SK-N-SH treated with all-trans-retinoic acid at 6 μM for 48 hours (cell line): ENCODE results near the gene SUPT3H.

ENCODE experiments used
- ATAC-seq: fragments of 200-7000 bp; cut with Tn5 transposase; 3 replicates; pipeline ENCODE4 v1.9.1; 2020; ENCODE audit warnings: mild to moderate bottlenecking, moderate library complexity
- ARNTL ChIP-seq: fragments of 450-650 bp; formaldehyde crosslinking; IDR thresholded peaks from 2 replicates; pipeline ENCODE4 v1.5.0; 2020; ENCODE audit warnings: low read depth, mild to moderate bottlenecking, moderate library complexity, borderline replicate concordance
- CREB5 ChIP-seq: fragments of 250-450 bp; sonication (Bioruptor Pico); IDR thresholded peaks from 2 replicates; pipeline ENCODE4 v1.5.1; 2020; ENCODE audit warnings: low read depth, mild to moderate bottlenecking, moderate library complexity
- CSDC2 ChIP-seq: fragments of 250-450 bp; sonication (Bioruptor Pico); IDR thresholded peaks from 2 replicates; pipeline ENCODE4 v1.5.0; 2020; ENCODE audit warnings: mild to moderate bottlenecking, moderate library complexity
- GLIS3 ChIP-seq: fragments of 250-450 bp; sonication (Bioruptor Pico); IDR thresholded peaks from 2 replicates; pipeline ENCODE4 v1.5.0; 2020; ENCODE audit warnings: mild to moderate bottlenecking, moderate library complexity
- ISL1 ChIP-seq: fragments of 250-450 bp; sonication (Bioruptor Pico); IDR thresholded peaks from 2 replicates; pipeline ENCODE4 v2.1.2; 2022; ENCODE audit warnings: mild to moderate bottlenecking, moderate library complexity
- OSR1 ChIP-seq: fragments of 250-450 bp; sonication (Bioruptor Pico); IDR thresholded peaks from 2 replicates; pipeline ENCODE4 v1.8.0; 2022; ENCODE audit warnings: moderate library complexity, mild to moderate bottlenecking, inconsistent platforms
- PATZ1 ChIP-seq: fragments of 250-450 bp; sonication (Bioruptor Pico); IDR thresholded peaks from 2 replicates; pipeline ENCODE4 v1.8.0; 2020; ENCODE audit warnings: mild to moderate bottlenecking, moderate library complexity, borderline replicate concordance
- PPARA ChIP-seq: fragments of 250-450 bp; sonication (Bioruptor Pico); IDR thresholded peaks from 2 replicates; pipeline ENCODE4 v1.5.0; 2020; ENCODE audit warnings: mild to moderate bottlenecking, borderline replicate concordance
- RARB ChIP-seq: fragments of 250-450 bp; sonication (Bioruptor Pico); IDR thresholded peaks from 2 replicates; pipeline ENCODE4 v1.8.0; 2021; ENCODE audit warnings: mild to moderate bottlenecking, moderate library complexity
- SNAI2 ChIP-seq: fragments of 250-450 bp; sonication (Bioruptor Pico); IDR thresholded peaks from 2 replicates; pipeline ENCODE4 v1.5.0; 2020; ENCODE audit warnings: mild to moderate bottlenecking, moderate library complexity
- TCF4 ChIP-seq: fragments of 250-450 bp; sonication (Bioruptor Pico); IDR thresholded peaks from 2 replicates; pipeline ENCODE4 v1.8.0; 2021; ENCODE audit warnings: mild to moderate bottlenecking, moderate library complexity, borderline replicate concordance
- TOX ChIP-seq: fragments of 250-450 bp; sonication (Bioruptor Pico); IDR thresholded peaks from 2 replicates; pipeline ENCODE4 v1.8.0; 2021; ENCODE audit warnings: mild to moderate bottlenecking, moderate library complexity, borderline replicate concordance
- ZC3H10 ChIP-seq: fragments of 250-450 bp; sonication (Bioruptor Pico); IDR thresholded peaks from 2 replicates; pipeline ENCODE4 v1.5.1; 2021; ENCODE audit warnings: mild to moderate bottlenecking, moderate library complexity
- ZFP3 ChIP-seq: fragments of 250-450 bp; sonication (Bioruptor Pico); IDR thresholded peaks from 2 replicates; pipeline ENCODE4 v1.5.0; 2020; ENCODE audit warnings: mild to moderate bottlenecking, moderate library complexity
- ZFP30 ChIP-seq: fragments of 450-650 bp; formaldehyde crosslinking; IDR thresholded peaks from 2 replicates; pipeline ENCODE4 v1.5.0; 2022; ENCODE audit warnings: mild to moderate bottlenecking, moderate library complexity
- ZNF565 ChIP-seq: fragments of 450-650 bp; formaldehyde crosslinking; conservative IDR thresholded peaks from 2 replicates; pipeline ENCODE4 v1.5.0; 2020; ENCODE audit warnings: low read depth, mild to moderate bottlenecking, moderate library complexity
- ZNF8 ChIP-seq: fragments of 450-650 bp; formaldehyde crosslinking; IDR thresholded peaks from 2 replicates; pipeline ENCODE4 v1.5.0; 2020; ENCODE audit warnings: mild to moderate bottlenecking, moderate library complexity
- TF ChIP-seq, protein P1 (sequence below): fragments of 250-450 bp; sonication (Bioruptor Pico); IDR thresholded peaks from 2 replicates; pipeline ENCODE4 v1.8.0; 2021; ENCODE audit warnings: low read depth, mild to moderate bottlenecking, moderate library complexity, borderline replicate concordance
- TF ChIP-seq, protein P2 (sequence below): fragments of 250-450 bp; sonication (Bioruptor Pico); IDR thresholded peaks from 2 replicates; pipeline ENCODE4 v1.5.1; 2021; ENCODE audit warnings: mild to moderate bottlenecking, moderate library complexity
- TF ChIP-seq, protein P3 (sequence below): fragments of 250-450 bp; sonication (Bioruptor Pico); IDR thresholded peaks from 2 replicates; pipeline ENCODE4 v1.5.0; 2020; ENCODE audit warnings: mild to moderate bottlenecking, moderate library complexity

The SUPT3H gene

GRCh38 chr6:45416700-45417099 is 39.0 kb upstream of the SUPT3H start:
- no peak for ATAC-seq

GRCh38 chr6:45415788-45416518 is 38.2 kb upstream of the SUPT3H start:
- no peak for ATAC-seq
- TF ChIP-seq ZNF8 (CRISPR knock-in tag) (no peak), ZFP30 (CRISPR knock-in tag) (no peak), OSR1 (no peak), TCF4 (no peak), TOX (CRISPR knock-in tag) (no peak), ZC3H10 (no peak), PPARA (CRISPR knock-in tag) (no peak), GLIS3 (CRISPR knock-in tag) (no peak), ARNTL (CRISPR knock-in tag) (no peak), SNAI2 (no peak), CREB5 (CRISPR knock-in tag) (no peak), ZNF565 (CRISPR knock-in tag) (no peak), CSDC2 (CRISPR knock-in tag) (no peak), ZFP3 (no peak)
- TF ChIP-seq, protein P1, sequence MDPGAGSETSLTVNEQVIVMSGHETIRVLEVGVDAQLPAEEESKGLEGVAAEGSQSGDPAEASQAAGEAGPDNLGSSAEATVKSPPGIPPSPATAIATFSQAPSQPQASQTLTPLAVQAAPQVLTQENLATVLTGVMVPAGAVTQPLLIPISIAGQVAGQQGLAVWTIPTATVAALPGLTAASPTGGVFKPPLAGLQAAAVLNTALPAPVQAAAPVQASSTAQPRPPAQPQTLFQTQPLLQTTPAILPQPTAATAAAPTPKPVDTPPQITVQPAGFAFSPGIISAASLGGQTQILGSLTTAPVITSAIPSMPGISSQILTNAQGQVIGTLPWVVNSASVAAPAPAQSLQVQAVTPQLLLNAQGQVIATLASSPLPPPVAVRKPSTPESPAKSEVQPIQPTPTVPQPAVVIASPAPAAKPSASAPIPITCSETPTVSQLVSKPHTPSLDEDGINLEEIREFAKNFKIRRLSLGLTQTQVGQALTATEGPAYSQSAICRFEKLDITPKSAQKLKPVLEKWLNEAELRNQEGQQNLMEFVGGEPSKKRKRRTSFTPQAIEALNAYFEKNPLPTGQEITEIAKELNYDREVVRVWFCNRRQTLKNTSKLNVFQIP (CRISPR knock-in tag) = no peak
- TF ChIP-seq, protein P2, sequence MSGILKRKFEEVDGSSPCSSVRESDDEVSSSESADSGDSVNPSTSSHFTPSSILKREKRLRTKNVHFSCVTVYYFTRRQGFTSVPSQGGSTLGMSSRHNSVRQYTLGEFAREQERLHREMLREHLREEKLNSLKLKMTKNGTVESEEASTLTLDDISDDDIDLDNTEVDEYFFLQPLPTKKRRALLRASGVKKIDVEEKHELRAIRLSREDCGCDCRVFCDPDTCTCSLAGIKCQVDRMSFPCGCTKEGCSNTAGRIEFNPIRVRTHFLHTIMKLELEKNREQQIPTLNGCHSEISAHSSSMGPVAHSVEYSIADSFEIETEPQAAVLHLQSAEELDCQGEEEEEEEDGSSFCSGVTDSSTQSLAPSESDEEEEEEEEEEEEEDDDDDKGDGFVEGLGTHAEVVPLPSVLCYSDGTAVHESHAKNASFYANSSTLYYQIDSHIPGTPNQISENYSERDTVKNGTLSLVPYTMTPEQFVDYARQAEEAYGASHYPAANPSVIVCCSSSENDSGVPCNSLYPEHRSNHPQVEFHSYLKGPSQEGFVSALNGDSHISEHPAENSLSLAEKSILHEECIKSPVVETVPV (CRISPR knock-in tag) = no peak

More at GRCh38 chr6:45416700-45417099, 39.0 kb upstream of the SUPT3H start:
- TF ChIP-seq OSR1 (no peak), CREB5 (CRISPR knock-in tag) (no peak), RARB (CRISPR knock-in tag) (no peak), CSDC2 (CRISPR knock-in tag) (no peak), GLIS3 (CRISPR knock-in tag) (no peak), ZNF8 (CRISPR knock-in tag) (no peak), ZFP30 (CRISPR knock-in tag) (no peak), ISL1 (CRISPR knock-in tag) (no peak), PATZ1 (CRISPR knock-in tag) (no peak), TOX (CRISPR knock-in tag) (no peak), SNAI2 (no peak), ZNF565 (CRISPR knock-in tag) (no peak), ZC3H10 (no peak)
- TF ChIP-seq, protein P3, sequence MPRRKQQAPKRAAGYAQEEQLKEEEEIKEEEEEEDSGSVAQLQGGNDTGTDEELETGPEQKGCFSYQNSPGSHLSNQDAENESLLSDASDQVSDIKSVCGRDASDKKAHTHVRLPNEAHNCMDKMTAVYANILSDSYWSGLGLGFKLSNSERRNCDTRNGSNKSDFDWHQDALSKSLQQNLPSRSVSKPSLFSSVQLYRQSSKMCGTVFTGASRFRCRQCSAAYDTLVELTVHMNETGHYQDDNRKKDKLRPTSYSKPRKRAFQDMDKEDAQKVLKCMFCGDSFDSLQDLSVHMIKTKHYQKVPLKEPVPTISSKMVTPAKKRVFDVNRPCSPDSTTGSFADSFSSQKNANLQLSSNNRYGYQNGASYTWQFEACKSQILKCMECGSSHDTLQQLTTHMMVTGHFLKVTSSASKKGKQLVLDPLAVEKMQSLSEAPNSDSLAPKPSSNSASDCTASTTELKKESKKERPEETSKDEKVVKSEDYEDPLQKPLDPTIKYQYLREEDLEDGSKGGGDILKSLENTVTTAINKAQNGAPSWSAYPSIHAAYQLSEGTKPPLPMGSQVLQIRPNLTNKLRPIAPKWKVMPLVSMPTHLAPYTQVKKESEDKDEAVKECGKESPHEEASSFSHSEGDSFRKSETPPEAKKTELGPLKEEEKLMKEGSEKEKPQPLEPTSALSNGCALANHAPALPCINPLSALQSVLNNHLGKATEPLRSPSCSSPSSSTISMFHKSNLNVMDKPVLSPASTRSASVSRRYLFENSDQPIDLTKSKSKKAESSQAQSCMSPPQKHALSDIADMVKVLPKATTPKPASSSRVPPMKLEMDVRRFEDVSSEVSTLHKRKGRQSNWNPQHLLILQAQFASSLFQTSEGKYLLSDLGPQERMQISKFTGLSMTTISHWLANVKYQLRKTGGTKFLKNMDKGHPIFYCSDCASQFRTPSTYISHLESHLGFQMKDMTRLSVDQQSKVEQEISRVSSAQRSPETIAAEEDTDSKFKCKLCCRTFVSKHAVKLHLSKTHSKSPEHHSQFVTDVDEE (CRISPR knock-in tag) = no peak
- TF ChIP-seq, all 23 proteins: peak for 0
